ENCODE measurements around the gene SPATA25. TPM values are rescaled to one million over a fixed set of nuclear protein-coding genes. Genes with fewer than 3 reads are reported as not detected.

SPATA25 gene
- total RNA-seq, 2 experiments from 2014 or later, result 0.49 to 1.3 TPM

DNA sequence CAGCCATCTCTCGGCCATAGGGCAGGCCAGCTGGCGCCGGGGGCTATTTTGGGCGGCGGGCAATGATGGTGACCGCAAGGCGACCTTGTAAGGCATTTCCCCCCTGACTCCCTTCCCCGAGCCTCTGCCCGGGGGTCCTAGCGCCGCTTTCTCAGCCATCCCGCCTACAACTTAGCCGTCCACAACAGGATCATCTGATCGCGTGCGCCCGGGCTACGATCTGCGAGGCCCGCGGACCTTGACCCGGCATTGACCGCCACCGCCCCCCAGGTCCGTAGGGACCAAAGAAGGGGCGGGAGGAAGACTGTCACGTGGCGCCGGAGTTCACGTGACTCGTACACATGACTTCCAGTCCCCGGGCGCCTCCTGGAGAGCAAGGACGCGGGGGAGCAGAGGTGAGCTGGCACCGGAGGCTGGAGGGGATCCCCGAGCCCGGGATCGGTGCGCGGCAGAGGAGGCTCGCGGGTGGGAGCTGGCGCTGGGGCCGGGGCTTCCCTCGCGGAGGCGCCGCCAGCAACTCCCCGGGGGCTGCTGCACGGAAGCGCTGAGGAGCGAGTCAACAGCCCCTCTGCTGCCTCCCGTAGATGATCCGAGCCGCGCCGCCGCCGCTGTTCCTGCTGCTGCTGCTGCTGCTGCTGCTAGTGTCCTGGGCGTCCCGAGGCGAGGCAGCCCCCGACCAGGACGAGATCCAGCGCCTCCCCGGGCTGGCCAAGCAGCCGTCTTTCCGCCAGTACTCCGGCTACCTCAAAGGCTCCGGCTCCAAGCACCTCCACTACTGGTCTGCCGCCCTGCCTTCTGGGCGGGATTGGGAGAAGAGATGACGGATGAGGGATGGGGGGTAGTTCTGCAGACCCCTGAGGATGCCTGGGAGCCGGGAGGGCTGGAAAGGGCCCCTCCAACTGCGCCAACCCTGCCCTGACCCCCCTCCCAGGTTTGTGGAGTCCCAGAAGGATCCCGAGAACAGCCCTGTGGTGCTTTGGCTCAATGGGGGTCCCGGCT, 3.9 kb upstream of the SPATA25 start, which contains the start of the genes CTSA and NEURL2:
Gene CTSA (plus strand): TSS at position 351 of the 999 bp plus-strand sequence. CDS start 234 bp downstream, at position 585.
Gene NEURL2 (minus strand): TSS at position 224 of the 999 bp plus-strand sequence. CDS start 217 bp downstream, at position 7.
- Mint-ChIP-seq H3K36me3 (ENCODE audit: low read depth) (peaks cover 32% of the 10 kb centered on the region), H3K9me3 (no peaks in the 10 kb centered on the region), H3K4me1 (ENCODE audit: low read depth) (peaks cover 51% of the 10 kb centered on the region), H3K27me3 (no peaks in the 10 kb centered on the region), H3K4me3 (peak within 1 kb of the TSS; percentile 96), H3K27ac (peak within 1 kb of the TSS; percentile 84)
- ATAC-seq (ENCODE audit: poor library complexity), result peak; percentile 79
- Histone ChIP-seq H3K4me1 (ENCODE audit: insufficient read depth, low read length) (peaks cover 48% of the 10 kb centered on the region), H3K4me3 (ENCODE audit: low read length) (peak within 1 kb of the TSS; percentile 93), H3K27me3 (ENCODE audit: control insufficient read depth in 1 of 2, insufficient read depth in 2 of 2, low read length in 2 of 2) (no peaks in the 10 kb centered on the region), H3K27ac (ENCODE audit: low read depth in 1 of 2, low read length in 2 of 2) (peak within 1 kb of the TSS; percentile 50 to 65), H3K36me3 (ENCODE audit: insufficient read depth, low read length) (peaks cover 35% of the 10 kb centered on the region), H3K9me3 (ENCODE audit: control insufficient read depth in 1 of 2, insufficient read depth in 1 of 2, low read length in 2 of 2) (no peaks in the 10 kb centered on the region)
- DNase-seq, result peak; percentile 64 to 92 (median 76)
- intact Hi-C loops (cut with DNase I, micrococcal nuclease), result loop anchor here (1.0 to 5.0 kb wide), 7 partner anchors 10 to 80 kb away; partner anchors contain the start of genes ACOT8 (in 2 of the 2), PCIF1 (in 2 of the 2), ZSWIM3 (in 2 of the 2) and UBE2C (in 1 of the 2)
- ChIA-PET POLR2A (interaction anchor here (0.7 to 8.2 kb wide), 13 partner anchors 10 to 92 kb away, joined by 3 to 105 read pairs (median 5); partner anchors contain the start of genes ACOT8, PCIF1, SNX21 and ZNF335), CTCF (interaction anchor here (0.7 to 1.6 kb wide), 5 partner anchors 10 to 67 kb away, joined by 3 to 5 read pairs (median 4); partner anchors contain the start of gene ZSWIM1)
- TF ChIP-seq, protein P1, sequence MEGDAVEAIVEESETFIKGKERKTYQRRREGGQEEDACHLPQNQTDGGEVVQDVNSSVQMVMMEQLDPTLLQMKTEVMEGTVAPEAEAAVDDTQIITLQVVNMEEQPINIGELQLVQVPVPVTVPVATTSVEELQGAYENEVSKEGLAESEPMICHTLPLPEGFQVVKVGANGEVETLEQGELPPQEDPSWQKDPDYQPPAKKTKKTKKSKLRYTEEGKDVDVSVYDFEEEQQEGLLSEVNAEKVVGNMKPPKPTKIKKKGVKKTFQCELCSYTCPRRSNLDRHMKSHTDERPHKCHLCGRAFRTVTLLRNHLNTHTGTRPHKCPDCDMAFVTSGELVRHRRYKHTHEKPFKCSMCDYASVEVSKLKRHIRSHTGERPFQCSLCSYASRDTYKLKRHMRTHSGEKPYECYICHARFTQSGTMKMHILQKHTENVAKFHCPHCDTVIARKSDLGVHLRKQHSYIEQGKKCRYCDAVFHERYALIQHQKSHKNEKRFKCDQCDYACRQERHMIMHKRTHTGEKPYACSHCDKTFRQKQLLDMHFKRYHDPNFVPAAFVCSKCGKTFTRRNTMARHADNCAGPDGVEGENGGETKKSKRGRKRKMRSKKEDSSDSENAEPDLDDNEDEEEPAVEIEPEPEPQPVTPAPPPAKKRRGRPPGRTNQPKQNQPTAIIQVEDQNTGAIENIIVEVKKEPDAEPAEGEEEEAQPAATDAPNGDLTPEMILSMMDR (IDR thresholded peaks at IDR 0.05), result no peak

DNA sequence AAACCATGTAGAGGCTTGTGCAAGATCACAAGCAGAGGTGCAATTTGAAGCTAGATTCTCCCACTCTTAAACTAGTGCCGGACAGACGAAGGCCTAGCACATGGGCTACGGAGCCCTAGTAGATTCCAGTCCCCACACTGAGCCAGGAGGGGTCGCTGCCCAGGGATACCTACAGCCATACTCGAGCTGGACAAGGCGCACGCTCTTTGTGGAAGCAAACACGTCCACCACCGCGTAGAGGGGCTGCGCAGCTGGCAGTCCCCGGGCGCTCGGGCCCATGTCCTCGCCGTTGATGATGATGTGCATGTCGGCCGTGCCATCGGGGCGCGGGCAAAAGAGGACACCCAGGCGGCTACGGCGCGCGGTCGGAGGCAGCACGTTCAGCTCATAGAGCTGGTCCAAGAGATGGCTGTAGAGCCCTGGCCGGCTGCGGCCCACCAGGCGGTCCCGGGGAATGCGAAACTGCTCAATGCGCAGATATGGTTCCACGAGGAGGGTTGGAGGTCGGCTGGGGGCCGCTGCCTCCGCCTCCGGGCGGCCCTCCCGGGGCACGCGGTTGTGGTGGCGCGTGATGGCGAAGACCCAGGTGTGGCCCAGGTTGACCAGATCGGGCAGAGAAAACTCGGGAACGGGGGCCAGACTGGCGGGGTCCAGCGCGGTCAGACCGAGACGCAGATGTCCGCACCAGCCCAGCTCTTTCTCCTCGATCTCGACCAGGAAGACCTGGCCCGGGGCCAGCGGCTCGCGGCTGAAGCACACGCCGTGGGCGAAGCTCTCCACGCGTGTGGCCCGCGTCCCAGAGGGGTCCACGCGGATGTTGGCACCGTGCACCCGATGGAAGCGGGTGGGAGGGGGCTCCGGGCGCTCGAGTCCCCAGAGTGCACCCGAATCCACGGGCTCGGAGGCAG, 2.9 kb upstream of the SPATA25 start:
- ATAC-seq (ENCODE audit: poor library complexity), result peak; percentile 50

More for the DNA sequence above, 2.9 kb upstream of the SPATA25 start:
- DNase-seq, result peak in 12 of 14 experiments; percentile 15 to 71 (median 42)
- ChIA-PET CTCF (interaction anchor here (0.8 to 1.6 kb wide), 7 partner anchors 9 to 81 kb away, joined by 3 to 7 read pairs (median 3); partner anchors contain the start of genes PCIF1 and ZSWIM1), POLR2A (interaction anchor here (0.7 to 8.2 kb wide), 11 partner anchors 9 to 81 kb away, joined by 3 to 105 read pairs (median 6); partner anchors contain the start of genes ACOT8, PCIF1, ZNF335 and ZSWIM1)
- intact Hi-C loops (cut with DNase I, micrococcal nuclease), result loop anchor here (1.0 to 5.0 kb wide), 6 partner anchors 9 to 80 kb away; partner anchors contain the start of genes ACOT8 (in 2 of the 2), ZSWIM3 (in 2 of the 2), PCIF1 (in 1 of the 2) and UBE2C (in 1 of the 2)
- no peaks in the 10 kb centered on the region for H3K27me3 ChIP-seq (ENCODE audit: control insufficient read depth in 1 of 2, insufficient read depth in 2 of 2, low read length in 2 of 2)
- H3K27me3 Mint-ChIP-seq, result no peaks in the 10 kb centered on the region
- peaks cover 53% of the 10 kb centered on the region for H3K4me1 Mint-ChIP-seq (ENCODE audit: low read depth)
- H3K27ac Mint-ChIP-seq, result peak overlapping the region; percentile 78
- peaks cover 30% of the 10 kb centered on the region for H3K36me3 Mint-ChIP-seq (ENCODE audit: low read depth)
- peaks cover 53% of the 10 kb centered on the region for H3K4me1 ChIP-seq (ENCODE audit: insufficient read depth, low read length)
- H3K27ac ChIP-seq (ENCODE audit: low read depth in 1 of 2, low read length in 2 of 2), result peak overlapping the region; percentile 50 to 65
- H3K4me3 ChIP-seq (ENCODE audit: low read length), result peak overlapping the region; percentile 93
- no peaks in the 10 kb centered on the region for H3K9me3 Mint-ChIP-seq
- H3K36me3 ChIP-seq (ENCODE audit: insufficient read depth, low read length), result peaks cover 25% of the 10 kb centered on the region
- TF ChIP-seq, protein P1 (IDR thresholded peaks at IDR 0.05), result peak; percentile 54
- H3K9me3 ChIP-seq (ENCODE audit: control insufficient read depth in 1 of 2, insufficient read depth in 1 of 2, low read length in 2 of 2), result no peaks in the 10 kb centered on the region
- H3K4me3 Mint-ChIP-seq, result peak overlapping the region; percentile 96
